WI38 (cell line): ENCODE results near the gene FAM110A.

Experiments
- H3K4me3 ChIP-seq: 2 replicates; pipeline ENCODE4 v1.5.1; 2011; ENCODE audit warnings: low read depth, mild to moderate bottlenecking, control low read depth, low read length
- CTCF ChIP-seq: IDR thresholded peaks from 2 replicates; pipeline ENCODE4 v1.5.1; 2012; ENCODE audit warnings: low read depth, mild to moderate bottlenecking, control low read depth, low read length

The FAM110A gene

GRCh38 chr20:877814-878213 is 44.3 kb downstream of the FAM110A start:
- no peak for TF ChIP-seq CTCF
- H3K4me3 ChIP-seq: no peak overlapping the region

- no peak overlapping the region for H3K4me3 ChIP-seq
- TF ChIP-seq CTCF: no peak
Observed at GRCh38 chr20:878511-879307, 45.2 kb downstream of the FAM110A start.

GRCh38 chr20:879626-880025 is 46.1 kb downstream of the FAM110A start:
- H3K4me3 ChIP-seq: no peak overlapping the region
- TF ChIP-seq CTCF: no peak

GRCh38 chr20:881051-881782 is 47.7 kb downstream of the FAM110A start:
- H3K4me3 ChIP-seq: no peak overlapping the region
- TF ChIP-seq CTCF: no peak

- TF ChIP-seq CTCF: no peak
- H3K4me3 ChIP-seq: no peak overlapping the region
Observed at GRCh38 chr20:881783-882144, 48.2 kb downstream of the FAM110A start.

GRCh38 chr20:884983-885952 is 51.8 kb downstream of the FAM110A start:
- no peak overlapping the region for H3K4me3 ChIP-seq
- TF ChIP-seq CTCF: no peak
